NCI-H1048 (cell line): ENCODE data around the gene CTPS1.

Source experiments
- DNase-seq: peaks from one replicate; lab custom pipeline; 2025; lab: John Stamatoyannopoulos, UW

CTPS1 gene

DNA sequence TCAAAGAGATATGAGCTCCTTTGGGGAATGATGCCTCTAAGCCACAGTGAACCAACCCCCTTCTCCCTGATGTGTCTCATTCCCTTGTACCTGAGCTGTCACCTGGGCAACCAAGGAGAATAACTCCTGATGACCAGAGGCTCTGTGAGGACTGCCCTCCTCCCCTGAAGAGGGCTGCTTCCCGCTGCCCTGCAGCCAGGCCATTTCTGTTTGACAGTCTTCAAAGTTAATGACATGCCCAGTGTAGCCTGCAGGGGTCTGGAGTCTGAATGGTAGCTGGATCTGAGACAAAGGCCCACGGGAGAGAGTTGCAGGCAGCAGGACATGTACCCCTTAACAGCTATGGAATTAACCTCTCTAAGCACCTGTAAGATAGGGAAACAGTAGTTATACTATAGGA lies 45.5 kb downstream of the CTPS1 start:
- no peak for DNase-seq

DNA sequence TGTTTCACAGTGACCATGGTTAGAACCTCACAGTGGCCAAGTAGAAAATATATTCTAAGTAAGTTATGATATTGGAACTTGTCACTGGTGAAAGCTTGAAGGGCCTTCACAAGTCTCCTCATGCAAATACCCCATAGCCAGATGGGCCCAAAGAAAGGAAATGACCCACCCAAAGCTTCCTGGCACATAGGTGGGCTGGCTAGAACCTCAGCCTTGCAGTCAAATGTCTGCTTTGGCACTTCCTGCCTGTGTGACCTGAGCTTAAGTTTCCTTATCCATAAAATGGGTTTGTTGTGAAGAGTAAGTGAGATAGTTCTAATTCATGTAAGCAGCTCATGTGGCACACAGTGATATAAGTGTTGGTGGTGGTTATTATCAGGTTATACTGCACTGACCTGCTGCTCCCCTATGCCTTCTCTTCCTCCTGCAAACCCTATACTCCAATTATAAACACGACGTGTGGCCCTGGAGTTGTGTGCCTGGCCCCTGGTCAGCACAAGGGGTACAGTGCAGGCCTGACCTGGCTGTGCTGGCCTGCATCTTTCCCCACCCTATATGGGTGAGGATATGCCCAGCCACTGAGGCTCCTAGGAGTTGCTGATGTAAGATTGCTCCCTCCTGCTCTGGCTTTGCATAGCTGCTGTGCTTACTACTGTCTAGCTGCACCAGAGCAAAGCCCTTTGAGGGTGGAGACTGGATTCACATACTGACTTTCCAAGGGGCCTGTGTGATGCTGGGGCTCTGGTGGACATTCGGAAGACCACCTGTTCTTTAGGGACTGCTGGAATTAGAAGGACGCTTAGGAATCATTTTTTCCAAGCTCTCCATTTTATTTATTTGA lies 46.7 kb downstream of the CTPS1 start:
- no peak for DNase-seq

DNA sequence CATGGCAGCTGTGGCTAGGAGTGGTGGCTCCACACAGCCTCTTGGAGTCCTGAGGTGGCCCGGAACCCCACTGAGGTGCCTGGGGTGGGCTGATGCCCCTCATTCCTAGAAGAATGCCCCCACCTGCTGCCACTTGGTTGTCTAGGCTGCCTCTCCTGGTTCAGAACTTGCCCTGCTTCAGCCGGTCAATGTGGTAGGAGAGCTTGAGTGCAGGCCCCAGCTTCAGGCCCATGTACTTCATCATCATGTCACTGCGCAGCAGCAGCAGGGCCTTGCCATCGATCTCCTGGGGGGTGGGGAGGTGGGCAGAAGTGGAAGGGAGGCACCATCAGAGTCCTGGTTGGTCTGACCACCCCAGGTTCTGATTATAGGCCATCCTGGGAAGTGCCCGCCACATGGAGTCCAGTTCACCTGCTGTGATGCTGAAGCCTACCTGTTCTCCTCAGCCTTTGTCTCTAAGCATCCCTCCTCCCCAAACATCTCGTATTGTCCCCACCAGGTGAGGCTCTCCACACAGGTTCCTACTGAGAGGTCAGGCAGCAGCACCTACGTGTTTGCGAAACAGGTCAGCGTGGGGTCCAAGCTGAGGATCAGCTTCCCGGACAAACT lies 48.6 kb downstream of the CTPS1 start:
- no peak for DNase-seq

DNA sequence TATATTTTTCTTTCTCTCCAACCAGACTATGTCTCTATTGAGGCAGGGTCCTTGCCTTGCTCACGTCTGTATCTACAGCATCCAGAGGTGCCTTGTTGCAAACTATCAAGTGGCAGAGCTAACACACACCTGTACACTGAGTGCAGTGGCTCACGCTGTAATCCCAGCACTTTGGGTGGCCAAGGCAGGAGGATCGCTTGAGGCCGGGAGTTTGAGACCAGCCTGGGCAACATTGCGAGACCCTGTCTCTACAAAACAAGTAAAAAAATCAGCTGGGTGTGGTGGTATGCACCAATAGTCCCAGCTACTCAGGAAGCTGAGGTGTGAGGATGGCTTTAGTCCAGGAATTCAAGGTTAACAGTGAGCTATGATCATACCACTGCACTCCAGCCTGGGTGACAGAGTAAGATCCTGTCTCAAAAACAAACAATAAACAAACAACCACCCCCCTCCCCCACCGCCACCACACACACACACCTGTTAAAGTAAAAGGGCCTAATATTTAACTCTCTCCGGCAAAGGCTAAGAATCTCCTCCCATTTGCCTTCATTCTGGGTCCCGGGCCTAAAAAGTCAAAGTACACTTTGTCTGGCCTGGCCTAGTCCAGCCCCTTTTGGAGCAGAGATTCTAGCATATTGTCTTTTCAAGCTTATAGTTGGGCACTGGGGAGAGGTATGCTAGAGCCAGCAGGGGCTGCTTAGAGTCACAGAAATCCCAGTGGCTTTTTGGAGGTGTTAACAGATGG lies 51.5 kb downstream of the CTPS1 start:
- DNase-seq, result no peak

DNA sequence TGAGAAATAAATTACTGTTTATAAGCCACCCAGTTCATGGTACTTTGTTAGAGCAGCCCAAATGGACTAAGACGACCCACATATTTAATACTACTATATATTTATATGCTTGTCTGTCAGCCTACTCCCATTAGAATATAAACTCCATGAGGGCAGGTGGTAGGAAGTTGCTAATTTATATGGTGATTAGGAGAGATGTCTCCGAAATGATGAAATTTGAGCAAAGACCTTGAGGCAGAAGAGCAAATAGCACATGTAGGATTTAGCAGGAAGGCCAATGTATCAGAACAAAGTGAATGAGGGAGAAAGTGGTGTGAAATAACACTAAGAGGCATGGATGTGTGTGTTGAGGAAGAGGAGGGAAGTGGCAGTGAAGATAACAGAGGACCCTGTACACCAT lies 52.7 kb downstream of the CTPS1 start:
- DNase-seq, result no peak

DNA sequence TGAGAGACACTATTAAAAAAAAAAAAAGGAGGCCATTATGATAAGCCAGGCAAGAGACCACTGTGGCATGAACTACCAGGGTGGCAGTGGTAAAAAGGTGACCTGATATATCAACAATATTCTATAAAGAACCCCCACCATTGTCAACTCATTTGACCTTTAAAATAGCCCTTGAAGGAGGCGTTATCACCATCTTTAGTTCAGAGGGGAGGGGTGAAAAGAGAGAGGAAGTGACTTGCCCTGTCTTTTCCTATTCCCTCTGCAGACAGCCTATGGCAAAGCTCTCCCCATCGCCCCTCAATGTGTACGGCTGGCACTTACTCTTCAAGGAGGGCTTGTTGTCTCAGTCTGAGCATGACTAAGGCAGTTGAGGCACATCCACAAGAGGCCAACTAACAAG lies 53.8 kb downstream of the CTPS1 start:
- no peak for DNase-seq

DNA sequence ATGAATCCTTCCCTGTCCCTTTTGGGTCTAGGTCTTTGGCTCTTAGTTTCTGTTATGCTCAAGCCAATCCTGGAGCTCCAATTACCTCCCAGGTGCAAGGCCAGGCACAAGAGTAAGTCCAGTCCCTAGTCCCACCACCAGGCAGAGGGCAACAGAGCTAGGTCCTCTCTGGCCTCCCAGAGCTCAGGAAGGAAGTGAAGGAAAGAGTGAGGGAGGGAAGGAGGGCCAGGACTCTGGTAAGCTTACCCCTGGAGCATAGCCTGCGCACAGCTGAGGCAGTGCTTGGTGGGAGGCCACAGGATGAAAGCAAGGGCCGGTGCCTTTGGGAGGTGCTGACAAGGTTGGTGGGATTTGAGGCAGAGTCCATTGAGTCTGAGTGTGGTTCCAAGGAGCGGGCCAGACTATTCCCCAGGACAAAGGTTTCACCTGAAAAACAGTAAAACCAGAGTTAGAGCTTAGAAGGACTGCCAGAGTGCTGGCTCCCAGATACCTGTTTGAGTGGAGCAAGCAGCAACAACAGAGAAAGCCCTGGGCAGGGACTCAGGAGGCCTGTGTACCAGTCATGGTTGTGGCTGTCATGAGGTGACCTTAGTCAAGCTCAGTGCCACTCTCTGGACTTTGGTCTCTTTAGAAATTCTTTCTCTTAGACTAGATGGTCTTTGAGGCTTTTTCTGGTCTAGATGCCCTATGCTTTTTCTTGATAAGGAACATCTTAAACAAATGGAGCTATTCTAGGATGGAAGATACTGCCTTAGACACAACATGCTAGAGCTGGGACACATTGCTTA lies 57.8 kb downstream of the CTPS1 start:
- DNase-seq, result no peak

DNA sequence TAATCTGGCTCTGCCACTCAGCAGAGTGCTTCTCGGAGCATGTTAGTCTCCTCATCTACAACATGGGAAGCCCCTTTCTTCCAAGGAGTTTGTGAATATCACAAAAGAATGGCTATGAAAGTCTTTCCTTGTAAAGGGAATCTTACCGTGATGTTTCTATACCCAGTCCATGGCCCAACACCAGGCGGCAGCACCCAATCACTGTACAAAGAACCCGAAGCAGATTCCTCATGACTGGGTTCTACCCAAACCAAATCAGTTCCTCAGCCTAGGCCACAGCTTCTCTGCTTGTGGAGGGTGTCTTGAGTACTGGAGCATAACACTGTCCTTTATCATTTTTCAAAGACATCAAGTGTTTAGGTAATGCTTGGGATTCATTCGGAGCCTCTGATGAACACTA lies 58.6 kb downstream of the CTPS1 start:
- DNase-seq, result no peak

DNA sequence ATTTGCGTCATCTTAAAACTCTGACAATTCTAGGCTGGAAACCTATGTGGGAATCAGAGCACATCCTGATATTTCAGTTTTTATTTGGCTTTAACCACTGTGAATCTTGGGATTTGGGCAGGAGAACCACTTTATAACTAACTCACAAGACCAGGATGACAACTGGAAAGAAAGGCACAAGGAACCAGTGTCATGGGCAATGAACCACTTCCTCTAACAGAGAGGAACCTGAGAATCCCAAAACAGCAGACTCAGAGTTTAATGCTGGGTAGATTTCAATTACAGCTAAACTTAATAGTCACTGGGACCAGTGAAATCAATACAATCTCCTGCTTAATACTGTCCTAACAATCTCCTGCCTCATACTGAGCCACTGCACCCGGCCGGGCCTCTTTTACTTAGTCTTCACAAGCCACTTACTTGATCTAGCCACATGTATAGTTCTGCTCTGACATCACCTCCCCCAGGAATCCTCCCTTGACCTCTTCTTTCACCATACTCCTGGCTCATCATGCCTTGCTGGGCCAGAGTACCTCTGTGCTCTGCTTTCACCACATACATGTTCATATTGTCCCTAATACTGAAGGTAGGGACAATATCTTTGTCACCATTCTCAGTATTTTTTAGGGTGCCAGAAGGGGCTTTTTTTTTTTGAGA lies 62.2 kb downstream of the CTPS1 start:
- DNase-seq, result no peak

DNA sequence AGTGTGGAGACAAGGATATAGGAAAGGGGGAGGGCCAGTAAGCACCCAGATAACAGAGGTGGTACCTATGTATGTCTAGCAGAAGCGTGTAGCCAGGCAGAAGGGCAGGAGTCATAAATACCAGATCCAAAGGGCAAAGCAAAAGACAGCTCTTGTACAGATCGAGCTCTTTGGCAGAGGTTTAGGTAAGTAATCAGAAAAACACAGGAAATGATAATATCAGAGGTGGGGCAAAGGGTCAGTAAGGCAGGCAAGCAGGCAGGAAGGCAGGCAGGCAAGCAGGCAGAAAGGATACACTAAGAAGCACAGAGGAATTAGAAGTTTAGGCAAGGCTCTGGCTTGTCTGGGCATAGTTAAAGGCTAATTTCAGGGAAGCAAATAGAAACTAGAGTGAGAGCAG lies 64.7 kb downstream of the CTPS1 start:
- no peak for DNase-seq

DNA sequence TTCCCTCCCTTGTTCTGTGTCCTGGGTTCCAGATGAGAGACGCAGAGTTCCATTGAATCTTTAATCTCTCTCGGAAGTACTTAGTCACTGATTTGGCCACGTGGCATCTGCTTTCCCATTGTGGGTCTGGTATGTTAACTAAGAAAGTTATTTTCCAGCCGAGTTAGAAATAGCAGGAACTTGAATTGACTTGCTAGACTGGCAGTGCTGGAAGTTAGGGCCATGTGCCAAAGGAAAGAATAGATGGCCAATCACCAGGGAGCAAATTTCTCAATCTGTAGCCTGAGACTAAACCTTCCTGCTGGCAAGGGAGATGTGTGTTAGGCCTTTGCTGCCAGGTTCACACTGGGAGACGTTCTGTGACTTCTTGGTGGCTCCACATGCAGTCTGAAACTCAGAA lies 66.2 kb downstream of the CTPS1 start:
- DNase-seq, result no peak

DNA sequence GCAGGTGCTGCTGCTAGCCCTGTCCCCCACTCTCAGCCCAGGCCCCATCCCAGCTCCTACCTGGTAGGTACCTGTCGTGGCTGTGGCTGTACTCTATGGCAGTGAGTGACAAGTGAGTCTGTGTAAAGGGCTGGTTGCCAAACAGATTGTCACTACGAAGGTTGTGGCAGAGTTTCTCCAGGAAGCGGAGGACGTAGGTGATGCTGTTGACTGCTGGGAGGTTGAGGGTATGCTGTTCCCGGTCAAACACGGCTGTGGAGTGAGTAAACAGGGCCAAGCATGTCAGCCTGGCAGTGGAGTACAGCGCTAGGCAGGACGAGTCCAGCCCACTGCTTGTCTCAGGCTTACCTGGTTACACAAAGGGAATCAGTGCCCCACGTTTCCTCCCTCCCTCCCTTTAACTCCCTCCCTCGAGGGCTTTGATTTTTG lies 66.9 kb downstream of the CTPS1 start:
- no peak for DNase-seq

DNA sequence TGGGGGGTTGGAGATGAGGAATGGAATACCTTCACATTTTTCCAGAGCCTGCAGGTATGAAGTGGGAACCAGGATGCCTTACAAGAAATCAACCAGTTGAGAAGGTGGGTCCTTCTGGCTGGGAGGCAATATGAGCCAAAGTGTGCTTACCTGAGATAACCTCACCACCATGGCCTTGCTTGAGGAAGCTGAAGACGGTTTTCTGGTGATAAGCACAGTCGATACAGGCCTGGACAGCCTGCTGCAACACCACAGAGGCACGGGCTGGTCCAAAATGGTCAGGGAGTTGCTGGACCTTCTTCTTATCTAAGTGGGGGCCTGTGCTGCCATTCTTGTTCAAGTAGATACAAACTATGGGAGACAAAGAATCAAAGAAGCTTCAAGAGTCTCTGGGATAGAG lies 69.0 kb downstream of the CTPS1 start:
- DNase-seq, result no peak

DNA sequence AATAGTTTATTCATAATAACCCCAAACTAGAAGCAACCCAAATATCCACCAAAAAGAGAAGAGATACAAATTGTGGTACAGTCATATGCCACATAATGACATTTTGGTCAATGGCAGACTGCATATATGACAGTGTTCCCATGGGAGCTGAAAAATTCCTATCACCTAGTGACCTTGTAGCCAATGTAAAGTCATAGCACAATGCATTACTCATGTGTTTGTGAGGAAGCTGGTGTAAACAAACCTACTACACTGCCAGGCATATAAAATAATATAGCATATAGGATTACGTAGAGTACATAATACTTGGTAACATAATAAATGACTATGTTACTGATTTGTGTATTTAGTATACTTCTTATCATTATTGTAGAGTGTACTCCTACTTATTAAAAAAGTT lies 71.5 kb downstream of the CTPS1 start:
- no peak for DNase-seq

DNA sequence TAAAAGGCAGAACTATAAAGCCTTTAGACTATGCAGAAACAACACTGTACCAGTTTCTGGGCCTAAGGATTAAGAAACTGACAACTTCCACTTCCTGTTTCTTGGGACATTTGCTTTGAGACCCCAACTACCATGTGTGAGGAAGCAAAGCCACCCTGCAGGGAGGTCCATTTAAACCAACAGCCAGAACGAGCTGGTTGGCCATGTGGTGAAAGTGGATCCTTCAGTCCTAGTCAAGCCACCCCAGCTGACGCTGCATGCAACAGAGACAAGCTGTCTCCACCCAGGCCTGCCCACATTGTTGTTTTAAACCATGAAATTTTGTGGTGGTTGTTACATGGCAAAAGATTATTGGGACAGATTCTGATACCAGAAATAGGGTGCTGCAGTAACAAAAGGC lies 73.8 kb downstream of the CTPS1 start:
- DNase-seq, result no peak

DNA sequence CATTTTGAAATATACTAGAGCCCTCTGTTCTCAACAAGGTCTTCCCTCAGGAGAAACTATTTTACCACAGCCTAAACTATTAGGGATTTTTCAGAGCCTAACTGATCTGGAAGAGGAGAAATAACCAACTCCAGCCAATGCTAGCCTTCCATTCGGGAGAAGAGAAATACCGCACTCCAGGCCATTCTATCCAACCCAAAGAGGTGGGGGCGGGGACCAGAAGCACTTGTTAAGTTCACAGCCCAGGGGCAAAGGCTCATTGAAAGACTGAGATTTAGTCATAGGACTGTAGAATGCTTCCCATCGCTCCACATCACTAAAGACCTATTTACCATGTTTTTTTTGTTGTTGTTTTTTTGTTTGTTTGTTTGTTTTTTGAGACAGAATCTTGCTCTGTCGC lies 77.4 kb downstream of the CTPS1 start:
- no peak for DNase-seq
